ENCODE measurements around the gene NRBP1. TPM values are rescaled to one million over a fixed set of nuclear protein-coding genes. Genes with fewer than 3 reads are reported as not detected.

The NRBP1 gene
- total RNA-seq, 6 experiments from 2014 or later: 37.7 to 49.4 (median 41.5) TPM

DNA sequence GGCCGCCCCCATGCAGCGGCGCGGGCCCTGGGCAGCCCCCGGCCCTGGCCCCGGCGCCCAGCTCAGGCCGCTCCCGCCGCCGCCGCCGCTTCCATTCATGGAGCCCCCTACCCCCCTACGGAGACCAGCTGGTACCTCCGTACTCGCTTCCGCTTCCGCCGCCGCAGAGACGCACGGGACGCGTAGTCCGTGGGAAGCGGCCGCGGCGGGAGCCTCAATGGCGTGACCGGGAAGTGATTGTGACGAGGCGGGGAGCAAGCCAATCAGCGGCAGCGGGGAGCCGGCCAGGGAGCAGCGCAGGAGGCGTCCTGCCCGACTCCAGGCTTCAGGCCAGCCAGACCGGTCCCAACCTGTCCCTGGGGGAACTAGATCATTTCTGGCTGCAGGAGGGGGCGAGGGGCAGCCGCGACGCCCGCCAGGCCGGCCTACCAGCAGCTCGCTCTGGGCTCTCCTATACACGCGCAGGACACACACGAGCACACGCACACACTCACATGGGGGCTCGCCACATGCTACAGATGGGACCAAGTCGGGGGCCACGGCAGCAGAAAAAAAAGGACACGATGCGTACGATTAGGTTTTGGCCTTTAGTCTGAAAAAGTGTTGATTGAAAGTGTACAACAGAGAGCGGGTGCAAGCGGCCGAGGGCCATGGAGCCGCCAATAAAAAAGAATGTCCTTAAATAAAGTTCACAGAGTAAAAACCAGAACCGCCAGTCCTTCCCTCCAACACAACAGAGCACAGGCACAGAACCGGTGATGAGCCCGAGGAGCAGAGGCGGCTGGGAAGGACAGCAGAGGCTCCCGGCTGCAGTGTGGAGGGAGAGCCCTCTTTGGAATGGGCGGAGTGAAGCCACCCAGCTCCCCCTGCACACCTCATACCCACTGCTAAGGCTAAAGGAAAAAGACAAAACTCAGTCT, 47.5 kb upstream of the NRBP1 start, which contains the start of gene ZNF513:
ZNF513 (minus strand) TSS at position 109 of the 920 bp plus-strand sequence. CDS start 208 bp downstream, outside the sequence.
- H3K4me3 ChIP-seq: peak within 1 kb of the TSS; percentile 54 to 77 (median 65)
- peak; percentile 97 to 99 (median 99) for DNase-seq
- peak; percentile 73 to 90 (median 85) for ATAC-seq
- 17% methylated on average over 33 of the region's 67 CpGs for WGBS (ENCODE audit: insufficient coverage, low coverage, low lambda C conversion rate, missing lambda C conversion rate)
- peak within 1 kb of the TSS; percentile 61 to 95 (median 93) for H3K27ac ChIP-seq
- peaks cover 0 to 41% (median 15%) of the 10 kb centered on the region in 4 donors for H3K4me1 ChIP-seq
- TF ChIP-seq, protein P1, sequence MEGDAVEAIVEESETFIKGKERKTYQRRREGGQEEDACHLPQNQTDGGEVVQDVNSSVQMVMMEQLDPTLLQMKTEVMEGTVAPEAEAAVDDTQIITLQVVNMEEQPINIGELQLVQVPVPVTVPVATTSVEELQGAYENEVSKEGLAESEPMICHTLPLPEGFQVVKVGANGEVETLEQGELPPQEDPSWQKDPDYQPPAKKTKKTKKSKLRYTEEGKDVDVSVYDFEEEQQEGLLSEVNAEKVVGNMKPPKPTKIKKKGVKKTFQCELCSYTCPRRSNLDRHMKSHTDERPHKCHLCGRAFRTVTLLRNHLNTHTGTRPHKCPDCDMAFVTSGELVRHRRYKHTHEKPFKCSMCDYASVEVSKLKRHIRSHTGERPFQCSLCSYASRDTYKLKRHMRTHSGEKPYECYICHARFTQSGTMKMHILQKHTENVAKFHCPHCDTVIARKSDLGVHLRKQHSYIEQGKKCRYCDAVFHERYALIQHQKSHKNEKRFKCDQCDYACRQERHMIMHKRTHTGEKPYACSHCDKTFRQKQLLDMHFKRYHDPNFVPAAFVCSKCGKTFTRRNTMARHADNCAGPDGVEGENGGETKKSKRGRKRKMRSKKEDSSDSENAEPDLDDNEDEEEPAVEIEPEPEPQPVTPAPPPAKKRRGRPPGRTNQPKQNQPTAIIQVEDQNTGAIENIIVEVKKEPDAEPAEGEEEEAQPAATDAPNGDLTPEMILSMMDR (IDR thresholded peaks at IDR 0.05): no peak
- peak; percentile 81 for TF ChIP-seq POLR2A (IDR thresholded peaks at IDR 0.05)
- no peaks in the 10 kb centered on the region for H3K9me3 ChIP-seq
- H3K36me3 ChIP-seq: peaks cover 3 to 47% (median 11%) of the 10 kb centered on the region in 4 donors
- intact Hi-C loops (cut with DNase I): no loop called here
- no peaks in the 10 kb centered on the region for H3K27me3 ChIP-seq

DNA sequence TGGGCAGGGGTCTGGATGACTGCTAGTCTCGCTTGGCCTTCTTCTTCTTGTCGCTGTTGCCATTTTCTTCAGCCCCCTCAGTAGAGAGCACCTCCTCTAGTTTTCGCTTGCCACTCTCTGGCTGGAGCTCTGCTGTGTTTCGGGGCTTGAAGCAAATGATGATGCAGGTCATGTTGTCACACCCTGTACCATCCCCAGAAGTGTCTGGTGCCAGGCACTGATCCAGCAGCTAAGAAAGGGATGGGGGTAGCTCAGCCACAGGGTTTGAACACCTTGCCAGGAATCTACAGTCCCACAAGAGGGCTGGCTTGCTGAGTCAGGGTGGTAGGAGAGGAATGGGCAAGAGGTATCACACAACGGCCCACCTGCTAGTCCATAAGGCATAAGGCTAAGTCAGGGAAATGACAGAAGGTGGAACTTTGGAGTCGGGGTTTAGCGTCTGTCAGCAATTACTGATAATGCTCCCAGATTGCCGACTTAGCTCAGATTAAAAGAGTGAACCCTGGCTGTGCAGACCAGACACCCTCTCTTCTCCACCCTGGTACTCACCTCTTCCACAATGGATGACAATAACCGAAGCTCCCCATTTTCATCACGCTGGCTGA, 46.8 kb upstream of the NRBP1 start:
- Histone ChIP-seq H3K27ac (no peak overlapping the region), H3K27me3 (no peaks in the 10 kb centered on the region), H3K4me3 (no peak overlapping the region), H3K36me3 (peaks cover 0 to 39% (median 8%) of the 10 kb centered on the region in 4 donors), H3K4me1 (peaks cover 0 to 35% (median 13%) of the 10 kb centered on the region in 4 donors), H3K9me3 (no peaks in the 10 kb centered on the region)
- ATAC-seq (no peak), DNase-seq (no peak)
- TF ChIP-seq, protein P1 (IDR thresholded peaks at IDR 0.05): no peak
- TF ChIP-seq POLR2A (IDR thresholded peaks at IDR 0.05): no peak
- WGBS (ENCODE audit: insufficient coverage, low coverage, low lambda C conversion rate, missing lambda C conversion rate): 96% methylated on average over 5 of the region's 10 CpGs
- intact Hi-C loops (cut with DNase I): no loop called here

DNA sequence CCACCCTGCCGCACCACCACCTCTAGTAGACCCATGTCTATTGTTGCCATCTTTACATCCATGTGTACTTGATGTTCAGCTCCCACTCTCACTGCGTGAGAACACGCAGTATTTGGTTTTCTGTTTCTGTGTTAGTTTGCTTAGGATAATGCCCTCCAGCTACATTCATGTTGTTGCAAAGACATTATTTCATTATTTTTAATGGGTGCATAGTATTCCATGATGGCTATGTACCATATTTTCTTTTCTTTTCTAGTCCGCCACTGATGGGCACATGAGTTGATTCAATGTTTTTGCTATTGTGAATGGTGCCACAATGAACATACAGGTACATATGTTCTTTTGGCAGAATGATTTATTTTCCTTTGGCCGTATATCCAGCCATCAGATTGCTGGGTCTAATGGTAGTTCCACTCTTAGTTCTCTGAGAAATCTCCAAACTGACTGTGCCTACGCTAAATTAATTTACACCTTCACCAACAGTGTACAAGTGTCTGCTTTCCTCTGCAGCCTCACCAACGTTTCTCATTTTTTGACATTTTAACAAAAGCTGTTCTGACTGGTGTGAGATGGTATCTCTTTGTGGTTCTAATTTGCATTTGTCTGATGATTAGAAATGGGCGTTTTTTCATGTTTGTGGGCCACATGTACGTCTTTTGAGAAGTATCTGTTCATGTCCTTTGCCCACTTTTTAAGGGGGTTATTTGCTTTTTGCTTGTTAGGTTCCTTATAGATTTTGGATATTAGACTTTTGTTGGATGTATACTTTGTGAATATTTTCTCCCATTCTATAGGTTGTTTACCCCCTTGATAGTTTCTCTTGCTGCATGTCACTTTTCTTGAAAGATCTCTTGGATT, 37.4 kb upstream of the NRBP1 start:
- Histone ChIP-seq H3K36me3 (peaks cover 0 to 5% (median 0%) of the 10 kb centered on the region in 4 donors), H3K27ac (no peak overlapping the region), H3K4me1 (no peaks in the 10 kb centered on the region), H3K27me3 (no peaks in the 10 kb centered on the region), H3K9me3 (no peaks in the 10 kb centered on the region), H3K4me3 (no peak overlapping the region)
- WGBS (ENCODE audit: insufficient coverage, low coverage, low lambda C conversion rate, missing lambda C conversion rate): 90% methylated on average over 9 of the region's 9 CpGs
- intact Hi-C loops (cut with DNase I): no loop called here
- DNase-seq: no peak
- ATAC-seq: no peak
- no peak for TF ChIP-seq POLR2A (IDR thresholded peaks at IDR 0.05)
- TF ChIP-seq, protein P1 (IDR thresholded peaks at IDR 0.05): no peak

GRCh38 chr2:27393225-27393624, 35.2 kb upstream of the NRBP1 start:
- no peaks in the 10 kb centered on the region for H3K27me3 ChIP-seq
- no peaks in the 10 kb centered on the region for H3K4me1 ChIP-seq
- WGBS (ENCODE audit: insufficient coverage, low coverage, low lambda C conversion rate, missing lambda C conversion rate): 95% methylated on average over 8 of the region's 33 CpGs
- H3K9me3 ChIP-seq: no peaks in the 10 kb centered on the region
- no peak for ATAC-seq
- DNase-seq: no peak
- no peak overlapping the region for H3K4me3 ChIP-seq
- peaks cover 0 to 5% (median 0%) of the 10 kb centered on the region in 4 donors for H3K36me3 ChIP-seq
- no peak overlapping the region for H3K27ac ChIP-seq
- intact Hi-C loops (cut with DNase I): no loop called here
- TF ChIP-seq POLR2A (IDR thresholded peaks at IDR 0.05): no peak
- TF ChIP-seq, protein P1 (IDR thresholded peaks at IDR 0.05): no peak
